Hepatocyte (in vitro differentiated cells): ENCODE measurements around the gene ATG16L1. TPM values are rescaled to one million over a fixed set of nuclear protein-coding genes. Genes with fewer than 3 reads are reported as not detected.

Experiments used
- DNase-seq: peaks from one replicate; pipeline ENCODE4 v3.0.0-alpha.2; 2016; ENCODE audit warnings: low spot score
- H2AFZ ChIP-seq: fragments of 200-600 bp; sonication (generic); 2 replicates; pipeline ENCODE4 v1.6.0; 2016; ENCODE audit warnings: antibody characterized with exemption, mild to moderate bottlenecking
- H3K27ac ChIP-seq: fragments of 200-600 bp; sonication (generic); 2 replicates; pipeline ENCODE4 v1.5.1; 2016; ENCODE audit warnings: mild to moderate bottlenecking
- H3K27me3 ChIP-seq: fragments of 200-600 bp; sonication (generic); 2 replicates; pipeline ENCODE4 v1.6.1; 2016
- H3K36me3 ChIP-seq: fragments of 200-600 bp; sonication (generic); replicated peaks from 2 replicates; pipeline ENCODE4 v1.5.1; 2016; ENCODE audit warnings: low read depth; ENCODE audit not compliant: insufficient read depth
- H3K4me1 ChIP-seq: fragments of 200-600 bp; sonication (generic); 2 replicates; pipeline ENCODE4 v1.5.1; 2016; ENCODE audit warnings: mild to moderate bottlenecking, moderate library complexity; ENCODE audit not compliant: insufficient read depth
- H3K4me2 ChIP-seq: fragments of 200-600 bp; sonication (generic); 2 replicates; pipeline ENCODE4 v1.6.0; 2016
- H3K4me3 ChIP-seq: fragments of 200-600 bp; sonication (generic); 2 replicates; pipeline ENCODE4 v1.5.1; 2016; ENCODE audit warnings: mild to moderate bottlenecking
- H3K79me2 ChIP-seq: fragments of 200-600 bp; sonication (generic); 2 replicates; pipeline ENCODE4 v1.6.0; 2017; ENCODE audit warnings: mild to moderate bottlenecking
- H3K9me2 ChIP-seq: fragments of 200-600 bp; sonication (generic); replicated peaks from 2 replicates; pipeline ENCODE4 v1.6.0; 2017; ENCODE audit warnings: mild to moderate bottlenecking; ENCODE audit not compliant: insufficient read depth
- H3K9me3 ChIP-seq: fragments of 200-600 bp; sonication (generic); 2 replicates; pipeline ENCODE4 v1.5.1; 2016; ENCODE audit warnings: low read depth, mild to moderate bottlenecking
- H4K20me1 ChIP-seq: fragments of 200-600 bp; sonication (generic); 2 replicates; pipeline ENCODE4 v1.6.0; 2016; ENCODE audit warnings: mild to moderate bottlenecking; ENCODE audit not compliant: insufficient read depth, poor library complexity, severe bottlenecking
- EZH2 ChIP-seq: fragments of 200-600 bp; sonication (generic); IDR thresholded peaks from 2 replicates; pipeline ENCODE4 v1.6.1; 2016; ENCODE audit warnings: antibody characterized with exemption, mild to moderate bottlenecking, borderline replicate concordance
- EZH2phosphoT487 ChIP-seq: fragments of 200-600 bp; sonication (generic); IDR thresholded peaks from one replicate; pipeline ENCODE4 v1.6.1; 2018; ENCODE audit warnings: antibody characterized with exemption, mild to moderate bottlenecking, low read depth, moderate library complexity; ENCODE audit not compliant: unreplicated experiment, severe bottlenecking
- WGBS: methylation state at CpG from one replicate; pipeline ENCODE4 v1.1.6; 2016; ENCODE audit warnings: low lambda C conversion rate; ENCODE audit errors: missing lambda C conversion rate; 5-methylcytosine and 5-hydroxymethylcytosine counted together
- polyA plus RNA-seq: library from polyadenylated mRNA; unstranded; fragments of >200 nt; fragmentation: Nextera tagmentation; extraction: Ambion mirVana; gene quantifications from 2 replicates; pipeline ENCODE4 v1.2.1, GENCODE V29; 2016
- total RNA-seq: library from RNA; depleted of rRNA; stranded (reverse); fragments of >200 nt; gene quantifications from 2 replicates; pipeline ENCODE4 v1.2.3, GENCODE V29; 2014
- TF ChIP-seq, protein P1 (sequence below): fragments of 200-600 bp; sonication (generic); IDR thresholded peaks from 2 replicates; pipeline ENCODE4 v1.5.1; 2016; ENCODE audit warnings: antibody characterized with exemption, mild to moderate bottlenecking; ENCODE audit not compliant: poor library complexity

The ATG16L1 gene
- total and polyA plus RNA-seq, 2 experiments from 2014 or later: 15.7 to 28.2 TPM

GRCh38 chr2:233211548-233211895 lies 40.0 kb upstream of the ATG16L1 start:
- H3K9me3 ChIP-seq: no peaks in the 10 kb centered on the region
- H3K4me2 ChIP-seq: no peak overlapping the region
- WGBS: 97% methylated on average over 3 of the region's 3 CpGs

GRCh38 chr2:233213011-233213410 lies 38.5 kb upstream of the ATG16L1 start:
- H3K9me3 ChIP-seq: no peaks in the 10 kb centered on the region
- H2AFZ ChIP-seq: no peak overlapping the region
- no peaks in the 10 kb centered on the region for H3K9me2 ChIP-seq
- H3K4me1 ChIP-seq: peaks cover 3% of the 10 kb centered on the region
- 94% methylated on average over 15 of the region's 15 CpGs for WGBS
- H3K27me3 ChIP-seq: no peaks in the 10 kb centered on the region
- no peak overlapping the region for H3K4me2 ChIP-seq
- H3K4me3 ChIP-seq: no peak overlapping the region
- H4K20me1 ChIP-seq: no peaks in the 10 kb centered on the region
- TF ChIP-seq EZH2phosphoT487 (no peak), EZH2 (no peak)
- TF ChIP-seq, protein P1, sequence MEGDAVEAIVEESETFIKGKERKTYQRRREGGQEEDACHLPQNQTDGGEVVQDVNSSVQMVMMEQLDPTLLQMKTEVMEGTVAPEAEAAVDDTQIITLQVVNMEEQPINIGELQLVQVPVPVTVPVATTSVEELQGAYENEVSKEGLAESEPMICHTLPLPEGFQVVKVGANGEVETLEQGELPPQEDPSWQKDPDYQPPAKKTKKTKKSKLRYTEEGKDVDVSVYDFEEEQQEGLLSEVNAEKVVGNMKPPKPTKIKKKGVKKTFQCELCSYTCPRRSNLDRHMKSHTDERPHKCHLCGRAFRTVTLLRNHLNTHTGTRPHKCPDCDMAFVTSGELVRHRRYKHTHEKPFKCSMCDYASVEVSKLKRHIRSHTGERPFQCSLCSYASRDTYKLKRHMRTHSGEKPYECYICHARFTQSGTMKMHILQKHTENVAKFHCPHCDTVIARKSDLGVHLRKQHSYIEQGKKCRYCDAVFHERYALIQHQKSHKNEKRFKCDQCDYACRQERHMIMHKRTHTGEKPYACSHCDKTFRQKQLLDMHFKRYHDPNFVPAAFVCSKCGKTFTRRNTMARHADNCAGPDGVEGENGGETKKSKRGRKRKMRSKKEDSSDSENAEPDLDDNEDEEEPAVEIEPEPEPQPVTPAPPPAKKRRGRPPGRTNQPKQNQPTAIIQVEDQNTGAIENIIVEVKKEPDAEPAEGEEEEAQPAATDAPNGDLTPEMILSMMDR: no peak
- no peaks in the 10 kb centered on the region for H3K36me3 ChIP-seq
- H3K27ac ChIP-seq: no peak overlapping the region
- no peak for DNase-seq
- no peaks in the 10 kb centered on the region for H3K79me2 ChIP-seq

More at GRCh38 chr2:233211548-233211895, 40.0 kb upstream of the ATG16L1 start:
- no peak for DNase-seq
- Histone ChIP-seq H2AFZ (no peak overlapping the region), H3K9me2 (no peaks in the 10 kb centered on the region), H3K27ac (no peak overlapping the region), H3K27me3 (no peaks in the 10 kb centered on the region), H4K20me1 (no peaks in the 10 kb centered on the region), H3K36me3 (no peaks in the 10 kb centered on the region), H3K4me3 (no peak overlapping the region), H3K4me1 (peaks cover 3% of the 10 kb centered on the region), H3K79me2 (no peaks in the 10 kb centered on the region)
- TF ChIP-seq EZH2: no peak

GRCh38 chr2:233213975-233214374 lies 37.5 kb upstream of the ATG16L1 start:
- H4K20me1 ChIP-seq: no peaks in the 10 kb centered on the region
- no peaks in the 10 kb centered on the region for H3K36me3 ChIP-seq
- WGBS: 81% methylated on average over 6 of the region's 6 CpGs
- TF ChIP-seq, protein P1: no peak
- TF ChIP-seq EZH2phosphoT487: no peak
- TF ChIP-seq EZH2: no peak
- H3K4me1 ChIP-seq: peaks cover 3% of the 10 kb centered on the region
- H3K9me3 ChIP-seq: no peaks in the 10 kb centered on the region
- no peak for DNase-seq
- no peaks in the 10 kb centered on the region for H3K79me2 ChIP-seq
- H3K4me2 ChIP-seq: no peak overlapping the region
- H3K4me3 ChIP-seq: no peak overlapping the region
- H3K9me2 ChIP-seq: no peaks in the 10 kb centered on the region
- H3K27me3 ChIP-seq: no peaks in the 10 kb centered on the region
- no peak overlapping the region for H3K27ac ChIP-seq
- no peak overlapping the region for H2AFZ ChIP-seq

- DNase-seq: no peak
- no peaks in the 10 kb centered on the region for H3K27me3 ChIP-seq
- 85% methylated on average over 8 of the region's 8 CpGs for WGBS
- no peaks in the 10 kb centered on the region for H4K20me1 ChIP-seq
- no peaks in the 10 kb centered on the region for H3K36me3 ChIP-seq
- no peaks in the 10 kb centered on the region for H3K9me2 ChIP-seq
- H3K4me3 ChIP-seq: no peak overlapping the region
- no peak overlapping the region for H3K4me2 ChIP-seq
- no peaks in the 10 kb centered on the region for H3K9me3 ChIP-seq
- H3K79me2 ChIP-seq: no peaks in the 10 kb centered on the region
- H3K4me1 ChIP-seq: no peaks in the 10 kb centered on the region
- no peak overlapping the region for H3K27ac ChIP-seq
- TF ChIP-seq, protein P1: no peak
- TF ChIP-seq EZH2phosphoT487: no peak
- TF ChIP-seq EZH2: no peak
- no peak overlapping the region for H2AFZ ChIP-seq
Observed at GRCh38 chr2:233217892-233218377, 33.5 kb upstream of the ATG16L1 start.
